ENCODE data around the gene BUB1. TPM values are rescaled to one million over a fixed set of nuclear protein-coding genes. Genes with fewer than 3 reads are reported as not detected.
"Not testable (repeated sequence)": the region's sequence is repeated elsewhere in the genome, so short reads cannot be mapped to it uniquely, and the experiment has no call there.

The BUB1 gene
- total RNA-seq, 1 donor from 2014 or later: 18.2 TPM

GRCh38 chr2:110655701-110656100 lies 22.2 kb downstream of the BUB1 start:
- no peak for DNase-seq

GRCh38 chr2:110653861-110654260 lies 24.0 kb downstream of the BUB1 start:
- DNase-seq: no peak

GRCh38 chr2:110650346-110650745 lies 27.5 kb downstream of the BUB1 start:
- no peak for DNase-seq

GRCh38 chr2:110647777-110648176 lies 30.1 kb downstream of the BUB1 start:
- DNase-seq: no peak

- no peak for DNase-seq
These were observed 32.2 kb downstream of the BUB1 start for GRCh38 chr2:110645616-110646015.

GRCh38 chr2:110644357-110644756 lies 33.5 kb downstream of the BUB1 start:
- no peak for DNase-seq

- no peak for DNase-seq
These were observed 35.5 kb downstream of the BUB1 start for GRCh38 chr2:110642360-110642759.

GRCh38 chr2:110639972-110640371 lies 37.9 kb downstream of the BUB1 start:
- no peak for DNase-seq

- DNase-seq: no peak
These were observed 38.7 kb downstream of the BUB1 start for GRCh38 chr2:110638952-110639695.

- no peak for DNase-seq
These were observed 39.9 kb downstream of the BUB1 start for GRCh38 chr2:110638004-110638403.

GRCh38 chr2:110637093-110637492 lies 40.8 kb downstream of the BUB1 start:
- DNase-seq: no peak

- DNase-seq: not testable (repeated sequence)
These were observed 41.8 kb downstream of the BUB1 start for GRCh38 chr2:110635949-110636628.

- not testable (repeated sequence) for DNase-seq
These were observed 50.5 kb downstream of the BUB1 start for GRCh38 chr2:110627348-110627747.

GRCh38 chr2:110619326-110619939 lies 58.4 kb downstream of the BUB1 start:
- DNase-seq: not testable (repeated sequence)

- not testable (repeated sequence) for DNase-seq
These were observed 63.9 kb downstream of the BUB1 start for GRCh38 chr2:110613927-110614326.

- DNase-seq: not testable (repeated sequence)
These were observed 67.1 kb downstream of the BUB1 start for GRCh38 chr2:110610613-110611250.

- not testable (repeated sequence) for DNase-seq
These were observed 67.8 kb downstream of the BUB1 start for GRCh38 chr2:110609843-110610612.

GRCh38 chr2:110608788-110609502 lies 68.9 kb downstream of the BUB1 start:
- not testable (repeated sequence) for DNase-seq

GRCh38 chr2:110605057-110605456 lies 72.8 kb downstream of the BUB1 start:
- DNase-seq: not testable (repeated sequence)

- DNase-seq: not testable (repeated sequence)
These were observed 73.8 kb downstream of the BUB1 start for GRCh38 chr2:110603917-110604591.

- DNase-seq: not testable (repeated sequence)
These were observed 75.7 kb downstream of the BUB1 start for GRCh38 chr2:110602139-110602538.

All from tongue (tissue), 2 donors.